Sigmoid colon (tissue), 4 donors: ENCODE data around the gene SLC35G1.

Experiments used
- CTCF ChIP-seq, 4 experiments: fragments of 450-650 bp in 3 of 4; fragments of 200-600 bp in 1 of 4; IDR thresholded peaks; one replicate each; pipeline ENCODE4 v1.5.1; 2016 to 2019; ENCODE audit warnings: antibody characterized with exemption in 4 of 4, mild to moderate bottlenecking in 3 of 4, moderate library complexity in 2 of 4
- POLR2AphosphoS5 ChIP-seq, 4 donors: sonication (generic); formaldehyde crosslinking; IDR thresholded peaks; one replicate each; pipeline ENCODE4 v1.6.1; 2017; ENCODE audit warnings: antibody characterized with exemption in 4 of 4

GRCh38 chr10:93947055-93947454 is 53.3 kb downstream of the SLC35G1 start:
- TF ChIP-seq CTCF (IDR thresholded peaks at IDR 0.05) (no peak), POLR2AphosphoS5 (IDR thresholded peaks at IDR 0.05) (no peak)
